Stimulated activated CD4-positive, alpha-beta T cell treated with anti-CD3 and anti-CD28 coated beads, Interleukin-12 subunit alpha, Interleukin-12 subunit beta, amount 100 ng/mL, for 24 hours (primary cell): ENCODE results near the gene CDK19.
"Not testable (repeated sequence)": the region's sequence is repeated elsewhere in the genome, so short reads cannot be mapped to it uniquely, and the experiment has no call there.

Experiments
- DNase-seq, 2 experiments: peaks; one replicate each; pipeline ENCODE4 v3.0.0-alpha.2; 2020; ENCODE audit warnings: low read depth in 2 of 2

The CDK19 gene

GRCh38 chr6:110757926-110758325 is 57.3 kb downstream of the CDK19 start:
- no peak for DNase-seq

GRCh38 chr6:110756817-110757216 is 58.5 kb downstream of the CDK19 start:
- DNase-seq, result no peak

GRCh38 chr6:110755411-110755834 is 59.8 kb downstream of the CDK19 start:
- DNase-seq, result no peak

- not testable (repeated sequence) for DNase-seq
Observed at GRCh38 chr6:110753936-110754668, 61.2 kb downstream of the CDK19 start.

- no peak for DNase-seq
Observed at GRCh38 chr6:110748453-110748852, 66.8 kb downstream of the CDK19 start.

GRCh38 chr6:110746680-110747079 is 68.6 kb downstream of the CDK19 start:
- DNase-seq, result no peak

- DNase-seq, result no peak
Observed at GRCh38 chr6:110744991-110745390, 70.3 kb downstream of the CDK19 start.

- DNase-seq, result not testable (repeated sequence)
Observed at GRCh38 chr6:110742552-110742951, 72.7 kb downstream of the CDK19 start.

GRCh38 chr6:110741517-110741916 is 73.8 kb downstream of the CDK19 start:
- no peak for DNase-seq

- no peak for DNase-seq
Observed at GRCh38 chr6:110738899-110739365, 76.3 kb downstream of the CDK19 start.

GRCh38 chr6:110735666-110736065 is 79.6 kb downstream of the CDK19 start:
- no peak for DNase-seq

- no peak for DNase-seq
Observed at GRCh38 chr6:110731898-110732297, 83.4 kb downstream of the CDK19 start.

GRCh38 chr6:110731196-110731595 is 84.1 kb downstream of the CDK19 start:
- no peak for DNase-seq

- no peak for DNase-seq
Observed at GRCh38 chr6:110728501-110728900, 86.8 kb downstream of the CDK19 start.

- no peak for DNase-seq
Observed at GRCh38 chr6:110723017-110723416, 92.3 kb downstream of the CDK19 start.

GRCh38 chr6:110720066-110720465 is 95.2 kb downstream of the CDK19 start:
- no peak for DNase-seq

- DNase-seq, result not testable (repeated sequence)
Observed at GRCh38 chr6:110719601-110720000, 95.7 kb downstream of the CDK19 start.

- no peak for DNase-seq
Observed at GRCh38 chr6:110714143-110714542, 101.1 kb downstream of the CDK19 start.

GRCh38 chr6:110712238-110712637 is 103.0 kb downstream of the CDK19 start:
- no peak for DNase-seq

GRCh38 chr6:110710115-110710514 is 105.2 kb downstream of the CDK19 start:
- no peak for DNase-seq

GRCh38 chr6:110708295-110708950 is 106.8 kb downstream of the CDK19 start:
- no peak for DNase-seq

- DNase-seq, result no peak
Observed at GRCh38 chr6:110705543-110705942, 109.7 kb downstream of the CDK19 start.

- DNase-seq, result no peak
Observed at GRCh38 chr6:110703906-110704594, 111.2 kb downstream of the CDK19 start.
